Measurements from ENCODE around the gene CNOT3. TPM values are rescaled to one million over a fixed set of nuclear protein-coding genes. Genes with fewer than 3 reads are reported as not detected.

The CNOT3 gene
- total and polyA plus RNA-seq, 2 of the 13 experiments (the other 11 are each of a cell fraction or from before 2014, with no cell fraction given), result 4.3 to 5.8 TPM

DNA sequence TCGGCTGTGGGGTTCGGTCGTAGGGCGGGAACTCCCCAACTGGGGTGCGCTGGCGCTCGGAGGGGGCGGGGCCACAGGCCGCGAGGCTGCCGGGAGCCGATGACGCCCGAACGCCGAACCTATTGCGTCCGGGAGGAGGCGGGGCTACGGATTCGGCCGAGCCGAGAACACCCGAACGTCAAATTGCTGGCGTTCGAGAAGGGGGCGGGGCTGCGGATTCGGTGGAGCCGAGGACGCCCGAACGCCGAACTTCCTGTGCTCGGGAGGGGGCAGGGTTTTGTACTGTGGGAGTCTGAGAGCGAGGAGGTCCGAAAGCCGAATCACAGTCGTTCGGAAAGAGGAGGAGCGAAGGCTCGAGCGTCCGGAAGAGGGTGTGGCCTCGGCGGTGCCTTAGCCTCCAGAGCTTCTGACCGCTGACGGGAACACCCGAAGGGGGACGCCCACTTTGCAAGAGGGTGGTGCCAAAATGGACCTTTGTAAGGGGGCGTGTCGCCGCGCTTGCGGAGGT, 53.0 kb downstream of the CNOT3 start:
- peak overlapping the region; percentile 92 for H3K9ac ChIP-seq (ENCODE audit: insufficient read depth, low read depth, low read length)
- CTCF ChIA-PET (ENCODE audit: low intra/inter-chr PET ratio, low total read pairs), result no interaction called here
- peak; percentile 91 for FAIRE-seq
- TF ChIP-seq ZC3H13 (CRISPR knock-in tag; IDR thresholded peaks at IDR 0.05), result 0 out of 2 replicates have a peak, but pooled peaks have one; percentile 42
- TF ChIP-seq ZBTB21 (CRISPR knock-in tag; IDR thresholded peaks at IDR 0.05), result peak; percentile 63
- peak; percentile 84 for TF ChIP-seq ZSCAN31 (CRISPR knock-in tag; IDR thresholded peaks at IDR 0.05; ENCODE audit: low read depth)
- peak; percentile 81; the same call in 1 of the 2 replicates for TF ChIP-seq HNF4G (IDR thresholded peaks at IDR 0.05; ENCODE audit: borderline replicate concordance, low read depth, low read length)
- TF ChIP-seq HNF4G (CRISPR knock-in tag; IDR thresholded peaks at IDR 0.05; ENCODE audit: borderline replicate concordance, low read depth), result no peak
- TF ChIP-seq RXRA (CRISPR knock-in tag; IDR thresholded peaks at IDR 0.05), result 0 out of 2 replicates have a peak, but pooled peaks have one; percentile 3
- 0 out of 2 replicates have a peak, but pooled peaks have one; percentile 15 for TF ChIP-seq ZNF33B (CRISPR knock-in tag; IDR thresholded peaks at IDR 0.05)
- no peak for TF ChIP-seq NONO (IDR thresholded peaks at IDR 0.05)
- TF ChIP-seq NONO (CRISPR knock-in tag; conservative IDR thresholded peaks at IDR 0.05), result peak; percentile 73; the same call in 1 of the 2 replicates
- TF ChIP-seq POLR2AphosphoS5 (IDR thresholded peaks at IDR 0.05; ENCODE audit: low read depth, low read length), result no peak
- peak; percentile 56; the same call in 1 of the 2 replicates for TF ChIP-seq ZNF605 (CRISPR knock-in tag; IDR thresholded peaks at IDR 0.05)
- no peak for TF ChIP-seq NBN (conservative IDR thresholded peaks at IDR 0.05)
- peak; percentile 29; the same call in 1 of the 2 replicates for TF ChIP-seq NFYB (CRISPR knock-in tag; IDR thresholded peaks at IDR 0.05)
- TF ChIP-seq ZNF510 (CRISPR knock-in tag; IDR thresholded peaks at IDR 0.05; ENCODE audit: low read depth), result 0 out of 2 replicates have a peak, but pooled peaks have one; percentile 73
- TF ChIP-seq, protein P1, sequence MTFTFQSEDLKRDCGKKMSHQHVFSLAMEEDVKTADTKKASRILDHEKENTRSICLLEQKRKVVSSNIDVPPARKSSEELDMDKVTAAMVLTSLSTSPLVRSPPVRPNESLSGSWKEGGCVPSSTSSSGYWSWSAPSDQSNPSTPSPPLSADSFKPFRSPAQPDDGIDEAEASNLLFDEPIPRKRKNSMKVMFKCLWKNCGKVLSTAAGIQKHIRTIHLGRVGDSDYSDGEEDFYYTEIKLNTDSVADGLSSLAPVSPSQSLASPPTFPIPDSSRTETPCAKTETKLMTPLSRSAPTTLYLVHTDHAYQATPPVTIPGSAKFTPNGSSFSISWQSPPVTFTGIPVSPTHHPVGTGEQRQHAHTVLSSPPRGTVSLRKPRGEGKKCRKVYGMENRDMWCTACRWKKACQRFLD (CRISPR knock-in tag; IDR thresholded peaks at IDR 0.05; ENCODE audit: borderline replicate concordance), result 0 out of 2 replicates have a peak, but pooled peaks have one; percentile 36
- TF ChIP-seq LCORL (IDR thresholded peaks at IDR 0.05), result no peak
- TF ChIP-seq LCORL (CRISPR knock-in tag; IDR thresholded peaks at IDR 0.05), result peak; percentile 54
- TF ChIP-seq PPARG (CRISPR knock-in tag; conservative IDR thresholded peaks at IDR 0.05), result no peak
- TF ChIP-seq YEATS4 (CRISPR knock-in tag; IDR thresholded peaks at IDR 0.05; ENCODE audit: borderline replicate concordance), result no peak
- TF ChIP-seq RARA (CRISPR knock-in tag; IDR thresholded peaks at IDR 0.05), result 0 out of 2 replicates have a peak, but pooled peaks have one; percentile 8
- no peak for TF ChIP-seq IRF2 (CRISPR knock-in tag; IDR thresholded peaks at IDR 0.05)
- TF ChIP-seq, protein P2, sequence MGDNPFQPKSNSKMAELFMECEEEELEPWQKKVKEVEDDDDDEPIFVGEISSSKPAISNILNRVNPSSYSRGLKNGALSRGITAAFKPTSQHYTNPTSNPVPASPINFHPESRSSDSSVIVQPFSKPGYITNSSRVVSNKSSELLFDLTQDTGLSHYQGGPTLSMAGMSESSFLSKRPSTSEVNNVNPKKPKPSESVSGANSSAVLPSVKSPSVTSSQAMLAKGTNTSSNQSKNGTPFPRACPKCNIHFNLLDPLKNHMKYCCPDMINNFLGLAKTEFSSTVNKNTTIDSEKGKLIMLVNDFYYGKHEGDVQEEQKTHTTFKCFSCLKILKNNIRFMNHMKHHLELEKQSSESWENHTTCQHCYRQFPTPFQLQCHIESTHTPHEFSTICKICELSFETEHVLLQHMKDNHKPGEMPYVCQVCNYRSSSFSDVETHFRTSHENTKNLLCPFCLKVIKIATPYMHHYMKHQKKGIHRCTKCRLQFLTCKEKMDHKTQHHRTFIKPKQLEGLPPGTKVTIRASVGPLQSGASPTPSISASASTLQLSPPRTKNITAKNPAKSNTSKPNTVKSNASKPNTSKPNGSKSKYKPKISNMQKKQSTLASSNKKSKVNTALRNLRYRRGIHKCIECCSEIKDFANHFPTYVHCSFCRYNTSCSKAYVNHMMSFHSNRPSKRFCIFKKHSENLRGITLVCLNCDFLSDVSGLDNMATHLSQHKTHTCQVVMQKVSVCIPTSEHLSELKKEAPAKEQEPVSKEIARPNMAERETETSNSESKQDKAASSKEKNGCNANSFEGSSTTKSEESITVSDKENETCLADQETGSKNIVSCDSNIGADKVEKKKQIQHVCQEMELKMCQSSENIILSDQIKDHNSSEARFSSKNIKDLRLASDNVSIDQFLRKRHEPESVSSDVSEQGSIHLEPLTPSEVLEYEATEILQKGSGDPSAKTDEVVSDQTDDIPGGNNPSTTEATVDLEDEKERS (CRISPR knock-in tag; IDR thresholded peaks at IDR 0.05), result peak; percentile 13; the same call in 1 of the 2 replicates
- peak; percentile 35; the same call in 1 of the 2 replicates for TF ChIP-seq CREM (IDR thresholded peaks at IDR 0.05)
- no peak for TF ChIP-seq CREM (CRISPR knock-in tag; IDR thresholded peaks at IDR 0.05)

More for the DNA sequence above, 53.0 kb downstream of the CNOT3 start:
- 1% methylated on average over 18 of the region's 56 CpGs for WGBS (ENCODE audit: low lambda C conversion rate)
- Histone ChIP-seq H3K4me2 (ENCODE audit: low read depth, low read length) (peak overlapping the region; percentile 93), H4K20me1 (ENCODE audit: insufficient read depth, low read length) (no peaks in the 10 kb centered on the region), H3K36me3 (replicated peaks in 1 of 2; ENCODE audit: control insufficient read depth in 1 of 2, insufficient read depth in 2 of 2, low read length in 2 of 2) (peaks cover 6 to 27% of the 10 kb centered on the region in 2 experiments; a peak in 4 of 5 replicates), H3K27me3 (ENCODE audit: control insufficient read depth in 1 of 2, insufficient read depth in 2 of 2, low read length in 2 of 2) (no peaks in the 10 kb centered on the region), H3K9me3 (ENCODE audit: low read length) (no peaks in the 10 kb centered on the region), H3K79me2 (ENCODE audit: insufficient read depth, low read length) (peaks cover 28% of the 10 kb centered on the region), H2AFZ (ENCODE audit: low read length) (no peak overlapping the region), H3K4me3 (replicated peaks in 1 of 3; ENCODE audit: insufficient read depth in 1 of 3, low read depth in 2 of 3, low read length in 3 of 3) (peak overlapping the region; percentile 82 to 91 (median 88); a peak in 5 of 6 replicates), H3K4me1 (ENCODE audit: insufficient read depth, low read length) (peaks cover 40% of the 10 kb centered on the region), H3K27ac (ENCODE audit: extremely low read length, insufficient read depth, low read length) (peak overlapping the region; percentile 96)
- DNase-seq (ENCODE audit: low spot score) (peak; percentile 98), ATAC-seq (peak; percentile 76)
- POLR2A ChIA-PET, result interaction anchor here (0.6 to 4.9 kb wide), 11 partner anchors 12 to 1251 kb away, joined by 3 to 306 read pairs (median 7); partner anchors contain the start of genes CNOT3, LENG1, MYADM and PRPF31
- BruUV-seq (replicated peaks), result no TSS peak
- in situ Hi-C loops (cut with HindIII; ENCODE audit: extremely low pct_ligation_motif_present, low pct_unique_long_range_greater_than_20kb) (no loop called here), intact Hi-C loops (cut with micrococcal nuclease; ENCODE audit: unreplicated experiment) (loop anchor here (2.0 to 5.0 kb wide), 2 partner anchors 20 to 42 kb away; no protein-coding TSS in a partner anchor)

Measured in HepG2 (cell line).